HCT116 (cell line): ENCODE results near the gene TMEM243. TPM values are rescaled to one million over a fixed set of nuclear protein-coding genes. Genes with fewer than 3 reads are reported as not detected.

ENCODE experiments used
- ATAC-seq: fragments of 200-7000 bp; cut with Tn5 transposase; 2 replicates; pipeline ENCODE4 v1.9.1; 2020; ENCODE audit warnings: mild to moderate bottlenecking, moderate library complexity
- BruUV-seq: library from RNA; stranded (reverse); fragments of 400-500 nt; replicated peaks from 2 replicates; lab custom pipeline; 2021; lab: Mats Ljungman, UMichigan
- CTCF ChIA-PET: fragments of 300-600 bp; sonication (Branson Sonifier 250); formaldehyde crosslinking; loops from one replicate; lab custom pipeline; 2021; ENCODE audit warnings: antibody characterized with exemption; lab: Charles Lee
- POLR2A ChIA-PET: fragments of 300-600, 350-600 bp; sonication (Branson Sonifier 250); formaldehyde crosslinking; loops from one replicate; lab custom pipeline; 2021; ENCODE audit warnings: antibody characterized with exemption; lab: Charles Lee
- RAD21 ChIA-PET, 2 experiments: fragments of 300-600 bp; sonication (Branson Sonifier 250); formaldehyde crosslinking; loops; one replicate each; lab custom pipeline; 2023; ENCODE audit warnings: low total read pairs in 2 of 2; ENCODE audit not compliant: uncharacterized antibody in 2 of 2, unreplicated experiment in 2 of 2, low non-redundant PET in 1 of 2; lab: Charles Lee
- DNase-seq: peaks from one replicate; pipeline ENCODE4 v3.0.0-alpha.2; 2010; ENCODE audit warnings: low read depth, low spot score
- H2AFZ ChIP-seq: fragments of 200-600 bp; shearing (Covaris generic), sonication (generic); 2 replicates; pipeline ENCODE4 v1.6.1; 2017; ENCODE audit warnings: low read depth, mixed run types, mixed read lengths, antibody characterized with exemption, low read length; ENCODE audit not compliant: poor library complexity, severe bottlenecking
- H3K27ac ChIP-seq: 2 replicates; pipeline ENCODE4 v1.5.1; 2012; ENCODE audit warnings: low read depth, low read length
- H3K27me3 ChIP-seq: fragments of 200-600 bp; sonication (generic); 2 replicates; pipeline ENCODE4 v1.6.1; 2016; ENCODE audit warnings: mixed run types, low read length, mixed read lengths; ENCODE audit not compliant: insufficient read depth
- H3K36me3 ChIP-seq, 2 experiments: fragments of 200-500 bp in 1 of 2; fragments of 200-600 bp in 1 of 2; sonication (Bioruptor generic) in 1 of 2; sonication (generic) in 1 of 2; 2 replicates each; pipeline versions ENCODE4 v1.5.1 to v1.6.1; 2014 to 2016; ENCODE audit warnings: low read length in 2 of 2, inconsistent platforms in 1 of 2, mixed read lengths in 1 of 2, mixed run types in 1 of 2; ENCODE audit not compliant: insufficient read depth in 2 of 2, control insufficient read depth in 1 of 2
- H3K4me1 ChIP-seq, 2 experiments: fragments of 200-600 bp in 1 of 2; sonication (generic) in 1 of 2; 2 replicates each; pipeline versions ENCODE4 v1.5.1 to v1.6.1; 2012 to 2017; ENCODE audit warnings: low read length in 2 of 2, inconsistent platforms in 1 of 2, mild to moderate bottlenecking in 1 of 2, mixed read lengths in 1 of 2, mixed run types in 1 of 2, moderate library complexity in 1 of 2; ENCODE audit not compliant: insufficient read depth in 2 of 2, control insufficient read depth in 1 of 2
- H3K4me2 ChIP-seq: fragments of 200-600 bp; sonication (generic); 2 replicates; pipeline ENCODE4 v1.6.1; 2017; ENCODE audit warnings: mixed run types, low read length, mixed read lengths
- H3K4me3 ChIP-seq, 2 experiments: fragments of 200-600 bp in 1 of 2; sonication (generic) in 1 of 2; replicated peaks in 1 of 2; 2 replicates each; pipeline ENCODE4 v1.5.1; 2011 to 2016; ENCODE audit warnings: low read length in 2 of 2, control low read depth in 1 of 2, low read depth in 1 of 2, mild to moderate bottlenecking in 1 of 2, mixed read lengths in 1 of 2, mixed run types in 1 of 2
- H3K79me2 ChIP-seq: fragments of 200-600 bp; sonication (generic); 2 replicates; pipeline ENCODE4 v1.6.1; 2017; ENCODE audit warnings: mild to moderate bottlenecking, mixed run types, low read length, moderate library complexity, mixed read lengths; ENCODE audit not compliant: insufficient read depth
- H3K9ac ChIP-seq: fragments of 200-600 bp; sonication (generic); 2 replicates; pipeline ENCODE4 v1.6.1; 2016; ENCODE audit warnings: low read length, mixed read lengths
- H3K9me2 ChIP-seq: fragments of 200-600 bp; sonication (generic), shearing (Covaris generic); 2 replicates; pipeline ENCODE4 v1.6.1; 2017; ENCODE audit warnings: mixed run types, mild to moderate bottlenecking, moderate library complexity; ENCODE audit not compliant: insufficient read depth
- H3K9me3 ChIP-seq, 2 experiments: fragments of 200-500 bp in 1 of 2; fragments of 200-600 bp in 1 of 2; sonication (Bioruptor generic) in 1 of 2; sonication (generic) in 1 of 2; 2 replicates each; pipeline ENCODE4 v1.6.1; 2014 to 2017; ENCODE audit warnings: low read length in 2 of 2, mixed read lengths in 2 of 2, inconsistent platforms in 1 of 2, low read depth in 1 of 2, mild to moderate bottlenecking in 1 of 2, mixed run types in 1 of 2, moderate library complexity in 1 of 2; ENCODE audit not compliant: control insufficient read depth in 1 of 2, insufficient read depth in 1 of 2
- H4K20me1 ChIP-seq: fragments of 200-600 bp; sonication (generic), shearing (Covaris generic); 2 replicates; pipeline ENCODE4 v1.6.1; 2017; ENCODE audit warnings: mixed run types, mild to moderate bottlenecking, moderate library complexity; ENCODE audit not compliant: insufficient read depth
- CBX3 ChIP-seq: IDR thresholded peaks from 2 replicates; pipeline ENCODE4 v1.6.1; 2012; ENCODE audit warnings: low read depth
- EZH2 ChIP-seq: fragments of 200-600 bp; sonication (generic); IDR thresholded peaks from 2 replicates; pipeline ENCODE4 v1.6.1; 2017; ENCODE audit warnings: antibody characterized with exemption, mixed run types
- SIN3A ChIP-seq: IDR thresholded peaks from 2 replicates; pipeline ENCODE4 v1.6.1; 2012; ENCODE audit warnings: low read depth
- intact Hi-C: fragments of 100-400 bp; cut with micrococcal nuclease; formaldehyde crosslinking; loops from 2 replicates; pipeline ENCODE4 v1.10.0; 2022
- total RNA-seq: library from RNA; stranded (reverse); gene quantifications from one replicate; pipeline ENCODE4 v1.2.1, GENCODE V29; 2021; ENCODE audit not compliant: unreplicated experiment
- TF ChIP-seq, protein P1 (sequence below): IDR thresholded peaks from 2 replicates; pipeline ENCODE4 v1.6.1; 2011; ENCODE audit warnings: mild to moderate bottlenecking, low read length, moderate library complexity; ENCODE audit not compliant: insufficient replicate concordance; ENCODE audit errors: extremely low read depth
- TF ChIP-seq, protein P2 (sequence below): IDR thresholded peaks from 2 replicates; pipeline ENCODE4 v1.6.1; 2012; ENCODE audit warnings: low read depth

The TMEM243 gene
- total RNA-seq, 1 experiment from 2014 or later, result 23.3 TPM

DNA sequence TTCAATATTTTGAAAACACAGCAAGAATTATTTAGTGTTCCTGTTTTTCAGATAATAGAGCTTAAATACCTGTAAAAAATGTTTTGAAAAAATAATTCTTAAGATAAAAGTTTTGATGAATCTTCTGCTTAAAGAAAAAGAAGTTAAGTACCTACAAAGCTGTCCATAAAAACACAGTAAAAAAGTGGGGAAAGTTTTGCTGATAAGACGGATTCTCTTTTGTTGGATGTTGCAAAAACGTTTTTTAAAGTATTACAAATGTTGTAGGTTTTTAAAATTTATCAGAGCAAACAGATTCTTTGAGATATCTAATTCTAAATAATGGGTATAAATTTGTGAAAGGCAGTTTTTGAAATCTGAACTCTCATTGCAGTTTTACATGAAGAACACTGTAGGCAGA is 55.1 kb downstream of the TMEM243 start:
- ChIA-PET RAD21 (no interaction called here), CTCF (no interaction called here), POLR2A (interaction anchor here (0.8 kb wide), 1 partner anchor 12 kb away, joined by 3 read pairs; the partner anchor contains the start of gene DMTF1)
- H2AFZ ChIP-seq, result no peak overlapping the region
- BruUV-seq, result no TSS peak
- no peak overlapping the region for H3K4me3 ChIP-seq
- intact Hi-C loops, result no loop called here
- DNase-seq, result no peak
- peaks cover 31 to 53% of the 10 kb centered on the region in 2 experiments for H3K36me3 ChIP-seq
- H3K9ac ChIP-seq, result no peak overlapping the region
- no peak overlapping the region for H3K4me2 ChIP-seq
- H3K27me3 ChIP-seq, result no peaks in the 10 kb centered on the region
- H3K4me1 ChIP-seq, result no peaks in the 10 kb centered on the region
- peaks cover 32% of the 10 kb centered on the region for H3K79me2 ChIP-seq
- no peaks in the 10 kb centered on the region for H3K9me3 ChIP-seq
- TF ChIP-seq, protein P1, sequence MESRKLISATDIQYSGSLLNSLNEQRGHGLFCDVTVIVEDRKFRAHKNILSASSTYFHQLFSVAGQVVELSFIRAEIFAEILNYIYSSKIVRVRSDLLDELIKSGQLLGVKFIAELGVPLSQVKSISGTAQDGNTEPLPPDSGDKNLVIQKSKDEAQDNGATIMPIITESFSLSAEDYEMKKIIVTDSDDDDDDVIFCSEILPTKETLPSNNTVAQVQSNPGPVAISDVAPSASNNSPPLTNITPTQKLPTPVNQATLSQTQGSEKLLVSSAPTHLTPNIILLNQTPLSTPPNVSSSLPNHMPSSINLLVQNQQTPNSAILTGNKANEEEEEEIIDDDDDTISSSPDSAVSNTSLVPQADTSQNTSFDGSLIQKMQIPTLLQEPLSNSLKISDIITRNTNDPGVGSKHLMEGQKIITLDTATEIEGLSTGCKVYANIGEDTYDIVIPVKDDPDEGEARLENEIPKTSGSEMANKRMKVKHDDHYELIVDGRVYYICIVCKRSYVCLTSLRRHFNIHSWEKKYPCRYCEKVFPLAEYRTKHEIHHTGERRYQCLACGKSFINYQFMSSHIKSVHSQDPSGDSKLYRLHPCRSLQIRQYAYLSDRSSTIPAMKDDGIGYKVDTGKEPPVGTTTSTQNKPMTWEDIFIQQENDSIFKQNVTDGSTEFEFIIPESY, result no peak
- no peak for TF ChIP-seq CBX3
- TF ChIP-seq EZH2, result no peak
- TF ChIP-seq SIN3A, result no peak
- TF ChIP-seq, protein P2, sequence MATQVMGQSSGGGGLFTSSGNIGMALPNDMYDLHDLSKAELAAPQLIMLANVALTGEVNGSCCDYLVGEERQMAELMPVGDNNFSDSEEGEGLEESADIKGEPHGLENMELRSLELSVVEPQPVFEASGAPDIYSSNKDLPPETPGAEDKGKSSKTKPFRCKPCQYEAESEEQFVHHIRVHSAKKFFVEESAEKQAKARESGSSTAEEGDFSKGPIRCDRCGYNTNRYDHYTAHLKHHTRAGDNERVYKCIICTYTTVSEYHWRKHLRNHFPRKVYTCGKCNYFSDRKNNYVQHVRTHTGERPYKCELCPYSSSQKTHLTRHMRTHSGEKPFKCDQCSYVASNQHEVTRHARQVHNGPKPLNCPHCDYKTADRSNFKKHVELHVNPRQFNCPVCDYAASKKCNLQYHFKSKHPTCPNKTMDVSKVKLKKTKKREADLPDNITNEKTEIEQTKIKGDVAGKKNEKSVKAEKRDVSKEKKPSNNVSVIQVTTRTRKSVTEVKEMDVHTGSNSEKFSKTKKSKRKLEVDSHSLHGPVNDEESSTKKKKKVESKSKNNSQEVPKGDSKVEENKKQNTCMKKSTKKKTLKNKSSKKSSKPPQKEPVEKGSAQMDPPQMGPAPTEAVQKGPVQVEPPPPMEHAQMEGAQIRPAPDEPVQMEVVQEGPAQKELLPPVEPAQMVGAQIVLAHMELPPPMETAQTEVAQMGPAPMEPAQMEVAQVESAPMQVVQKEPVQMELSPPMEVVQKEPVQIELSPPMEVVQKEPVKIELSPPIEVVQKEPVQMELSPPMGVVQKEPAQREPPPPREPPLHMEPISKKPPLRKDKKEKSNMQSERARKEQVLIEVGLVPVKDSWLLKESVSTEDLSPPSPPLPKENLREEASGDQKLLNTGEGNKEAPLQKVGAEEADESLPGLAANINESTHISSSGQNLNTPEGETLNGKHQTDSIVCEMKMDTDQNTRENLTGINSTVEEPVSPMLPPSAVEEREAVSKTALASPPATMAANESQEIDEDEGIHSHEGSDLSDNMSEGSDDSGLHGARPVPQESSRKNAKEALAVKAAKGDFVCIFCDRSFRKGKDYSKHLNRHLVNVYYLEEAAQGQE, result no peak
- H3K27ac ChIP-seq, result no peak overlapping the region
- H4K20me1 ChIP-seq, result no peaks in the 10 kb centered on the region
- no peaks in the 10 kb centered on the region for H3K9me2 ChIP-seq
- no peak for ATAC-seq
